Urothelium cell line (cell line): ENCODE results near the gene WDR12.
"Not testable (repeated sequence)": the region's sequence is repeated elsewhere in the genome, so short reads cannot be mapped to it uniquely, and the experiment has no call there.

Source experiments
- DNase-seq: peaks from one replicate; pipeline ENCODE4 v3.0.0; 2011; ENCODE audit warnings: low spot score, mixed read lengths
- FAIRE-seq: peaks from 2 replicates; lab custom pipeline; 2011; peaks lifted over from hg19 to GRCh38; lab: Jason Lieb, UNC

Gene WDR12

GRCh38 chr2:202905507-202905906 lies 6.0 kb downstream of the WDR12 start:
- FAIRE-seq, DNase-seq: not testable (repeated sequence)

GRCh38 chr2:202885190-202885589 lies 26.3 kb downstream of the WDR12 start:
- FAIRE-seq, result no peak
- no peak for DNase-seq

GRCh38 chr2:202883987-202884675 lies 27.3 kb downstream of the WDR12 start:
- no peak for FAIRE-seq

GRCh38 chr2:202881570-202881969 lies 29.9 kb downstream of the WDR12 start:
- DNase-seq (no peak), FAIRE-seq (no peak)

More at GRCh38 chr2:202883987-202884675, 27.3 kb downstream of the WDR12 start:
- DNase-seq, result no peak

- no peak for FAIRE-seq
- no peak for DNase-seq
These were observed 33.8 kb downstream of the WDR12 start for GRCh38 chr2:202877699-202878098.

GRCh38 chr2:202871300-202872141 lies 40.0 kb downstream of the WDR12 start, which contains the start of gene ICA1L:
Gene ICA1L, minus strand, starts transcription at chr2:202871766. Its CDS starts 42,757 bp downstream, at chr2:202829009.
- DNase-seq (peak; percentile 66), FAIRE-seq (no peak)

- DNase-seq (peak; percentile 76), FAIRE-seq (no peak)
These were observed 40.8 kb downstream of the WDR12 start for GRCh38 chr2:202870431-202871299.

- DNase-seq (no peak), FAIRE-seq (no peak)
These were observed 49.5 kb downstream of the WDR12 start for GRCh38 chr2:202861987-202862386.

GRCh38 chr2:202858601-202859000 lies 52.9 kb downstream of the WDR12 start:
- DNase-seq (no peak), FAIRE-seq (no peak)

GRCh38 chr2:202849343-202849742 lies 62.1 kb downstream of the WDR12 start:
- FAIRE-seq, result not testable (repeated sequence)

GRCh38 chr2:202848813-202849212 lies 62.7 kb downstream of the WDR12 start:
- FAIRE-seq (no peak), DNase-seq (no peak)

More at GRCh38 chr2:202849343-202849742, 62.1 kb downstream of the WDR12 start:
- DNase-seq, result not testable (repeated sequence)

GRCh38 chr2:202847693-202848524 lies 63.6 kb downstream of the WDR12 start:
- FAIRE-seq, result no peak
- no peak for DNase-seq

- FAIRE-seq (no peak), DNase-seq (no peak)
These were observed 66.8 kb downstream of the WDR12 start for GRCh38 chr2:202844656-202845055.

- DNase-seq, result no peak
- FAIRE-seq, result no peak
These were observed 68.8 kb downstream of the WDR12 start for GRCh38 chr2:202842690-202843089.

- DNase-seq (no peak), FAIRE-seq (no peak)
These were observed 70.2 kb downstream of the WDR12 start for GRCh38 chr2:202841090-202841867.

GRCh38 chr2:202831242-202832220 lies 79.9 kb downstream of the WDR12 start:
- DNase-seq (peak; percentile 67), FAIRE-seq (no peak)

GRCh38 chr2:202824901-202825300 lies 86.6 kb downstream of the WDR12 start:
- DNase-seq, result no peak
- no peak for FAIRE-seq
